HL-60/S4 (cell line): Measurements from ENCODE around the gene CEP120.

Source experiments
- in situ Hi-C: fragments of 300-500 bp; cut with MboI; formaldehyde crosslinking; loops from 2 replicates; pipeline ENCODE4 v1.14.3; 2022; ENCODE audit warnings: low sequenced_read_pairs

The CEP120 gene

DNA sequence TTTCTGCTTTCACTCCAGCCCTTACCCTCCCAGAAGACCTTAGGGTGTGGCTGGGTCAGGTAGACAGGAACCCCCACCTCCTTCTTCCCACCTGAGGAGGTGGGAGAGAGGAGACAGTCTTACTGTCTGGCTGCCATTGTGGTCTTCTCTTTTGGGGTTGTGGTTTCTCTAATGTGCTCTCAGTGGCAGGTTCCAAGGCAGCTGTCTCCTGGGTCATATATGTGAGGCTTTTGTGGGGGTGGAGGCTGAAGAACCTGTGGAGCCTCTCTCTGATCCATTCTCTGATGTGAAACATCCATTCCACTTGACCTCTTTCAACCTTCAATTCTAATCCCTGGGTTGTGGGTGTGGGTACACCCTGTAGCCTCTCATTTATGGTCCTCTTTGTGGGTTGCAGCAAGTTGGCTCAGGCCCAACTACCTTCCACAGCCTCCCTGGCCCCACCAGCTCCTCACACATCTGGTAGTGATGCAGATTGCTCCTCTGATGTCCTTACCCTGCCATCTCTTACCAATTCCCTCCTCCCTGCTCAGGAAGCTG is 118.4 kb downstream of the CEP120 start:
- in situ Hi-C loops = no loop called here

DNA sequence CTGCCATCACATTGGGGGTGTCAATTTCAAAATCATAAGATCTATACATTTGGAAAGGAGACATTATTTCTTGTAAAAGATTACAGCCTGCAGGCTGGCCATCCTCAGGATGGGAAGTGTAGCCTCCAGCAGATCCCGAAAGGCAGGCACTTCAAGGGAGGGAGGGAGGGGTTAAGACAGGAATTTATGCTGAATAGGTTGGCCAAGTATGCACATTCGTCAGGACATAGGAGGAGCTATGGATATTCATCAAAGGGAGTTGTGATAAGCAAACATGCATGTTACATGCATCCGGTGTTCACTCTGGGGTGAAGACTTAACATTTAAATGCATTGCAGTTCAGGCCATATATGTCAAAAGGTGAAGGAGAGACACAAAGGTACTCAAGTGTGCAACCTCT is 119.4 kb downstream of the CEP120 start:
- in situ Hi-C loops = no loop called here

DNA sequence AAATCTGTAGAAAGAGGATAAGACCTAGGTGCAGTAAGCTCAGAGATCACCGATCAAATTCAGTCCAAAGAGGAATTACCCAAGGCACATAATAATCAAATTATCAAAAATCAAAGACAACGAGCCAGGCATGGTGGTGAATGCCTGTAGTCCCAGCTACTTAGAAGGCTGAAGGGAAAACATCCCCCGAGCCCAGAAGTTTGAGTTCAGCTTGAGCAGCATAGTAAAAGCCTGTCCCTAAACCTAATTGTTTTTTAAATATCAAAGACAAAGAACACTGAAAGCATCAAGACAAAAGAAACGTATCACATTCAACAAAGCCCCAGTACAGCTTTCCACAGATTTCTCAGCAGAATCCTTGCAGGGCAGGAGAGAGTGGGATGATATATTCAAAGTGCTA is 122.9 kb downstream of the CEP120 start:
- in situ Hi-C loops = no loop called here

DNA sequence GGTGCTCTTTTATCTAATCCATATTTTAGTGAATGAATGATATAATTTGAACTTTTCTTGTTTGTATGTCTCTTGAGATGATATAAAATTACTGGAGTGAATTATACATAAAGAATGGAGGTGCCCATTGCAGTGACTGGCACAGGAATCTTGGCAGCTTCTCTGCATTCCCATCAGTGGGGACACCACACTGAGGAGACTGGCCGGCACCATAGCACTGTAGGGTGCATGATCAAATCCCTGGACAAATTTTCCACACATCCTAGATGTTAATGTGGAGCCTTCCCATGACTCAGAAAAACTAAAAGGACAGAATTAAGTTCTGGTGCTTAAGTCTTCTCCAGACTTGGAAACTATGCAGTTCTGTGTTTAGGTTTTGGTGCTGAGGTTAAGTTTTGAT is 124.1 kb downstream of the CEP120 start:
- in situ Hi-C loops = no loop called here

DNA sequence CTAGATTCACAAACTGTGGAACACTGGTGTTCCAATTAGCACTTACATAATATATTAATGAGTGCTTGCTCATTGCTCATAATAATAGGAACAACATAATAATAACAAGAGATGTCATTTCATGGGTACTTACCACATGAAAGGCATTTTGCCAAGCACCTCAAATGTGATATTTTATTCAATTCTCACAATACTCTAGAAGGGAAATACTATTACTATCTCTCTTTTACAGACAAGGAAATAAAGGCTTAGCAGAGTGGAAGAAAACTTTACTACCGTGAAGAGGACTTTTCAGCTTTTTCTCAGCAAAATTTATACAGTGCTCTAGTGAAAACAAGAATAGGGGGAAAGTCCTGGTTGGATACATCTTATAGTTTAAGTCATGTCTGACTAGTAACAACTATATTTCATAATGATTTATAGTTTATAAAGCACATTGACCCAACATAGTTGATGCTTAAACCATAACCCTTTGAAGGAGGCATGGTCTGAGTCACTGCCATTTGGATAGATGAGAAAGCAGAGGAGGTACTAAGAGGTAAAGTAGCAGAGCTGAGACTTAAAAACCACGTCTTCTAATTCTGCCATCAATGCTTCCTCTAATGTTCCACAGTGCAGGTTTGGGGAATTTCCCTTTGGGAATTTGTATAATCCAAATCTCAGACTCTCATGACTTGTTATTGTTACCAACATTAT is 124.7 kb downstream of the CEP120 start:
- in situ Hi-C loops = no loop called here

DNA sequence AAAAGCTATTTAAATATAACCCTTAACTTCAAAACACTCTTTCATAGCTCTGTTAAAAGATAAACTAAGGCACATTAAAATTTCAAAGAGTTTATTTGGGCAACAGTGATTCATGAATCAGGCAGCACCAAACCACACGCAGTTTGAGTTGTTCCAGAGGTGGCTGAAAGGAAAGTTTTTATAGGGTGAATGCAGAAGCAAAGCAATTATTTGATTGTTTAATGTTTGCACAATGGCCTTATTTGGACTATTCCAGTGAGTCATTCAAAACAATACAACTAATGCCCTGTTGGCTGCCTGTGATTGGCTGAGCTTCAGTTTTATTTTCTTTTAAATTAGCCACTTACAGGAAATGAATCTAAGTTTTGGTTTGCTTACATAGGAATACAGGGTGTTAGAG is 125.3 kb downstream of the CEP120 start:
- in situ Hi-C loops = no loop called here

DNA sequence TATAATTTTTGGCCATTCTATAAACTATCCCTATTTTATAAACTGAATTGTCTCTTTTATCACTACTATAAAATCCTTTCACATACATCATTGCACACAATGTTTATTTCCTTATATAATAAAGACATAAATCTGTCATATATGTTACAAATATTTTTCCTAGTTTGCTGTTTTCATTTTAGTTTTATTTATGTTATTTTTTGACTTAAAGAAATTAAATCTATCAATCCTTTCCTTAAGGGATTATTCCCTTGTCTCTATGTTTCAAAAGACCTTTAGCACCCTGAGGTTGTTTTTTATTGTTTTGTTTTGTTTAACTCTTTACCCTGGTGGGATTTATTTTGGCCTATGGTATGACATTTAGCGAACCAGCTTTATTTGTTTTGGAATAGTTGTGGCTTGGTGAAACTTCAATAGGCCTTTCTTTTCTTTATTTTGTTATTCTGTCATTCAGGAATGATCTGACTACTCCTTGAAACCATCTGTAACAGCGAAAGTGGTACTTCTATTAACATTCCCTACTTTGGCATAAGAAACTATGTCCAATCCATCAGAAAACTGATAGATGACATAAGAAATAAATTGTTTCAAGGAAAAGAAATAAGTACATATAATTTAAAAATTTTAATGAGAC is 125.9 kb downstream of the CEP120 start:
- in situ Hi-C loops = no loop called here
